ENCODE data around the gene ALAS1. TPM values are rescaled to one million over a fixed set of nuclear protein-coding genes. Genes with fewer than 3 reads are reported as not detected.

The ALAS1 gene
- total and polyA plus RNA-seq, 9 of the 15 experiments (the other 6 are each of a cell fraction or from before 2014, with no cell fraction given) = 21.4 to 49.5 (median 34.4) TPM

GRCh38 chr3:52182691-52183090 lies 15.3 kb upstream of the ALAS1 start:
- intact Hi-C loops (cut with micrococcal nuclease) (no loop called here), in situ Hi-C loops (cut with MboI) (no loop called here)
- H3K36me3 ChIP-seq (ENCODE audit: control insufficient read depth, insufficient read depth, low read length) = no peaks in the 10 kb centered on the region
- 55% methylated on average over 2 of the region's 4 CpGs for WGBS (ENCODE audit: insufficient coverage, low coverage, missing lambda C conversion rate)
- no TSS peak for BruUV-seq (replicated peaks)
- TF ChIP-seq, protein P1, sequence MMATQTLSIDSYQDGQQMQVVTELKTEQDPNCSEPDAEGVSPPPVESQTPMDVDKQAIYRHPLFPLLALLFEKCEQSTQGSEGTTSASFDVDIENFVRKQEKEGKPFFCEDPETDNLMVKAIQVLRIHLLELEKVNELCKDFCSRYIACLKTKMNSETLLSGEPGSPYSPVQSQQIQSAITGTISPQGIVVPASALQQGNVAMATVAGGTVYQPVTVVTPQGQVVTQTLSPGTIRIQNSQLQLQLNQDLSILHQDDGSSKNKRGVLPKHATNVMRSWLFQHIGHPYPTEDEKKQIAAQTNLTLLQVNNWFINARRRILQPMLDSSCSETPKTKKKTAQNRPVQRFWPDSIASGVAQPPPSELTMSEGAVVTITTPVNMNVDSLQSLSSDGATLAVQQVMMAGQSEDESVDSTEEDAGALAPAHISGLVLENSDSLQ (IDR thresholded peaks at IDR 0.05) = peak; percentile 19; the same call in 1 of the 2 replicates
- TF ChIP-seq, protein P2, sequence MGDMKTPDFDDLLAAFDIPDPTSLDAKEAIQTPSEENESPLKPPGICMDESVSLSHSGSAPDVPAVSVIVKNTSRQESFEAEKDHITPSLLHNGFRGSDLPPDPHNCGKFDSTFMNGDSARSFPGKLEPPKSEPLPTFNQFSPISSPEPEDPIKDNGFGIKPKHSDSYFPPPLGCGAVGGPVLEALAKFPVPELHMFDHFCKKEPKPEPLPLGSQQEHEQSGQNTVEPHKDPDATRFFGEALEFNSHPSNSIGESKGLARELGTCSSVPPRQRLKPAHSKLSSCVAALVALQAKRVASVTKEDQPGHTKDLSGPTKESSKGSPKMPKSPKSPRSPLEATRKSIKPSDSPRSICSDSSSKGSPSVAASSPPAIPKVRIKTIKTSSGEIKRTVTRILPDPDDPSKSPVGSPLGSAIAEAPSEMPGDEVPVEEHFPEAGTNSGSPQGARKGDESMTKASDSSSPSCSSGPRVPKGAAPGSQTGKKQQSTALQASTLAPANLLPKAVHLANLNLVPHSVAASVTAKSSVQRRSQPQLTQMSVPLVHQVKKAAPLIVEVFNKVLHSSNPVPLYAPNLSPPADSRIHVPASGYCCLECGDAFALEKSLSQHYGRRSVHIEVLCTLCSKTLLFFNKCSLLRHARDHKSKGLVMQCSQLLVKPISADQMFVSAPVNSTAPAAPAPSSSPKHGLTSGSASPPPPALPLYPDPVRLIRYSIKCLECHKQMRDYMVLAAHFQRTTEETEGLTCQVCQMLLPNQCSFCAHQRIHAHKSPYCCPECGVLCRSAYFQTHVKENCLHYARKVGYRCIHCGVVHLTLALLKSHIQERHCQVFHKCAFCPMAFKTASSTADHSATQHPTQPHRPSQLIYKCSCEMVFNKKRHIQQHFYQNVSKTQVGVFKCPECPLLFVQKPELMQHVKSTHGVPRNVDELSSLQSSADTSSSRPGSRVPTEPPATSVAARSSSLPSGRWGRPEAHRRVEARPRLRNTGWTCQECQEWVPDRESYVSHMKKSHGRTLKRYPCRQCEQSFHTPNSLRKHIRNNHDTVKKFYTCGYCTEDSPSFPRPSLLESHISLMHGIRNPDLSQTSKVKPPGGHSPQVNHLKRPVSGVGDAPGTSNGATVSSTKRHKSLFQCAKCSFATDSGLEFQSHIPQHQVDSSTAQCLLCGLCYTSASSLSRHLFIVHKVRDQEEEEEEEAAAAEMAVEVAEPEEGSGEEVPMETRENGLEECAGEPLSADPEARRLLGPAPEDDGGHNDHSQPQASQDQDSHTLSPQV (IDR thresholded peaks at IDR 0.05) = no peak
- no peaks in the 10 kb centered on the region for H3K79me2 ChIP-seq (ENCODE audit: control insufficient read depth, insufficient read depth, low read length)
- H3K27me3 ChIP-seq (ENCODE audit: control insufficient read depth in 2 of 2, insufficient read depth in 2 of 2, low read length in 2 of 2) = no peaks in the 10 kb centered on the region
- H3K9ac ChIP-seq (ENCODE audit: insufficient read depth in 1 of 2, low read depth in 2 of 2, low read length in 2 of 2) = peak overlapping the region in 1 of 2 experiments; percentile 84; a peak in 1 of 4 replicates
- no peak overlapping the region for H3K4me2 ChIP-seq (ENCODE audit: insufficient read depth, low read length)
- H4K20me1 ChIP-seq (replicated peaks; ENCODE audit: control insufficient read depth, insufficient read depth, low read length) = no peaks in the 10 kb centered on the region
- H2AFZ ChIP-seq (ENCODE audit: low read depth, low read length) = no peak overlapping the region
- ChIA-PET CTCF (ENCODE audit: low intra/inter-chr PET ratio) (no interaction called here), POLR2A (interaction anchor here (1.1 to 1.2 kb wide), 2 partner anchors 12 to 13 kb away, joined by 3 to 5 read pairs; no protein-coding TSS in a partner anchor)
- FAIRE-seq = no peak
- ATAC-seq = no peak
- H3K27ac ChIP-seq (ENCODE audit: extremely low read depth, low read depth, low read length) = no peak overlapping the region
- no peak for DNase-seq (ENCODE audit: extremely low read depth in 1 of 4, low spot score in 3 of 4)
- no peak overlapping the region for H3K4me3 ChIP-seq
- H3K9me1 ChIP-seq (ENCODE audit: control insufficient read depth, insufficient read depth, low read length) = peaks cover 2% of the 10 kb centered on the region
- no peaks in the 10 kb centered on the region for H3K9me3 ChIP-seq (replicated peaks; ENCODE audit: control insufficient read depth, insufficient read depth, low read depth, low read length)
- H3K4me1 ChIP-seq (replicated peaks in 1 of 2; ENCODE audit: control insufficient read depth in 2 of 2, insufficient read depth in 2 of 2, low read length in 2 of 2) = peaks cover 21 to 31% of the 10 kb centered on the region in 2 experiments; a peak in 4 of 5 replicates

Measured in K562 (cell line).